Coronary artery (tissue), 2 donors: ENCODE data around the gene CCL24.
"Not testable (repeated sequence)": the region's sequence is repeated elsewhere in the genome, so short reads cannot be mapped to it uniquely, and the experiment has no call there.

Source experiments
- DNase-seq: peaks from one replicate; pipeline ENCODE4 v3.0.0-alpha.2; 2017; ENCODE audit warnings: low spot score
- H3K27ac ChIP-seq, 2 donors: fragments of 200-600 bp; sonication (generic); one replicate each; pipeline ENCODE4 v1.5.1; 2016 to 2019
- H3K4me3 ChIP-seq: fragments of 200-600 bp; sonication (generic); 2 replicates; pipeline ENCODE4 v1.5.1; 2016; ENCODE audit warnings: mild to moderate bottlenecking, moderate library complexity
- TF ChIP-seq, protein P1 (sequence below): fragments of 200-600 bp; sonication (generic); IDR thresholded peaks from one replicate; pipeline ENCODE4 v1.5.1; 2019; ENCODE audit warnings: antibody characterized with exemption

Gene CCL24

DNA sequence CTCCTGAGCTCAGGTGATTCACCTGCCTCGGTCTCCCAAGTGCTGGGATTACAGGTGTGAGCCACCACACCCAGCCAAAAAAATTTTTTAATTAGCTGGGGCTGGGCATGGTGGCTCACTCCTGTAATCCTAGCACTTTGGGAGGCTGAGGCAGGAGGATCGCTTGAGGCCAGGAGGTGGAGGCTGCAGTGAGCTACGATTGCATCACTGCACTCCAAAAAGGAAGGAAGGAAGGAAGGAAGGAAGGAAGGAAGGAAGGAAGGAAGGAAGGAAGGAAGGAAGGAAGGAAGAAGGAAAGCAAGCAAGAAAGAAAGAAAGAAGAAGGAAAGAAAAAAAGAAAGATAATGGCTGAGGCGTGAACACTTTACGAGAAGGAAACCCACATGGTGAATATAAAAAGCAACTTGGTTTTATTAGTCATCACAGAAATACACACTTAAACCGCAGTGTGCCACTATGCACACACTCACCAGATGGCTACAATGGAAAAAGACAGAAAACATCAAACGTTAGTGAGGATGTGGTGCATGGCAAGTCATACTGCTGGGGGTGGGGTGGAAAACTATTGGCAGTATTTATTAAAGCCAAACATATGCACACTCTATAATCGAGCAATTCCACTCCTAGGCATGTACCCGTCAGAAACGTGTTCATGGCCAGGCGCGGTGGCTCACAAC lies 37.2 kb downstream of the CCL24 start:
- no peak for DNase-seq
- Histone ChIP-seq H3K4me3 (no peak overlapping the region), H3K27ac (no peak overlapping the region)
- TF ChIP-seq, protein P1, sequence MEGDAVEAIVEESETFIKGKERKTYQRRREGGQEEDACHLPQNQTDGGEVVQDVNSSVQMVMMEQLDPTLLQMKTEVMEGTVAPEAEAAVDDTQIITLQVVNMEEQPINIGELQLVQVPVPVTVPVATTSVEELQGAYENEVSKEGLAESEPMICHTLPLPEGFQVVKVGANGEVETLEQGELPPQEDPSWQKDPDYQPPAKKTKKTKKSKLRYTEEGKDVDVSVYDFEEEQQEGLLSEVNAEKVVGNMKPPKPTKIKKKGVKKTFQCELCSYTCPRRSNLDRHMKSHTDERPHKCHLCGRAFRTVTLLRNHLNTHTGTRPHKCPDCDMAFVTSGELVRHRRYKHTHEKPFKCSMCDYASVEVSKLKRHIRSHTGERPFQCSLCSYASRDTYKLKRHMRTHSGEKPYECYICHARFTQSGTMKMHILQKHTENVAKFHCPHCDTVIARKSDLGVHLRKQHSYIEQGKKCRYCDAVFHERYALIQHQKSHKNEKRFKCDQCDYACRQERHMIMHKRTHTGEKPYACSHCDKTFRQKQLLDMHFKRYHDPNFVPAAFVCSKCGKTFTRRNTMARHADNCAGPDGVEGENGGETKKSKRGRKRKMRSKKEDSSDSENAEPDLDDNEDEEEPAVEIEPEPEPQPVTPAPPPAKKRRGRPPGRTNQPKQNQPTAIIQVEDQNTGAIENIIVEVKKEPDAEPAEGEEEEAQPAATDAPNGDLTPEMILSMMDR, result no peak

DNA sequence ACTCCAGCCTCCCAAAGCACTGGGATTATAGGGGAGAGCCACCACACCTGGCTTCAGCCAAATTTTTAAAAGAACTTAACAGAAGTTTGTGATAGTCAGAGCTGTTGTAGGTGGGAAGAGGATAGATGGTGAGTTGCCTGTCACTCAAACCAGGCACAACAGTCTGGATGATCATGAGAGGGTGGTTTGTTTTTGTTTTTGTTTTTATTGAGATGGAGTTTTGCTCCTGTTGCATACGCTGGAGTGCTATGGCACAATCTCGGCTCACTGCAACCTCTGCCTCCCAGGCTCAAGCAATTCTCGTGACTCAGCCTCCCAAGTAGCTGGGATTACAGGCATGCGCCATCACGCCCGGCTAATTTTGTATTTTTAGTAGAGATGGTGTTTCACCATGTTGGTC lies 39.6 kb downstream of the CCL24 start:
- not testable (repeated sequence) for H3K4me3 ChIP-seq, H3K27ac ChIP-seq, DNase-seq

DNA sequence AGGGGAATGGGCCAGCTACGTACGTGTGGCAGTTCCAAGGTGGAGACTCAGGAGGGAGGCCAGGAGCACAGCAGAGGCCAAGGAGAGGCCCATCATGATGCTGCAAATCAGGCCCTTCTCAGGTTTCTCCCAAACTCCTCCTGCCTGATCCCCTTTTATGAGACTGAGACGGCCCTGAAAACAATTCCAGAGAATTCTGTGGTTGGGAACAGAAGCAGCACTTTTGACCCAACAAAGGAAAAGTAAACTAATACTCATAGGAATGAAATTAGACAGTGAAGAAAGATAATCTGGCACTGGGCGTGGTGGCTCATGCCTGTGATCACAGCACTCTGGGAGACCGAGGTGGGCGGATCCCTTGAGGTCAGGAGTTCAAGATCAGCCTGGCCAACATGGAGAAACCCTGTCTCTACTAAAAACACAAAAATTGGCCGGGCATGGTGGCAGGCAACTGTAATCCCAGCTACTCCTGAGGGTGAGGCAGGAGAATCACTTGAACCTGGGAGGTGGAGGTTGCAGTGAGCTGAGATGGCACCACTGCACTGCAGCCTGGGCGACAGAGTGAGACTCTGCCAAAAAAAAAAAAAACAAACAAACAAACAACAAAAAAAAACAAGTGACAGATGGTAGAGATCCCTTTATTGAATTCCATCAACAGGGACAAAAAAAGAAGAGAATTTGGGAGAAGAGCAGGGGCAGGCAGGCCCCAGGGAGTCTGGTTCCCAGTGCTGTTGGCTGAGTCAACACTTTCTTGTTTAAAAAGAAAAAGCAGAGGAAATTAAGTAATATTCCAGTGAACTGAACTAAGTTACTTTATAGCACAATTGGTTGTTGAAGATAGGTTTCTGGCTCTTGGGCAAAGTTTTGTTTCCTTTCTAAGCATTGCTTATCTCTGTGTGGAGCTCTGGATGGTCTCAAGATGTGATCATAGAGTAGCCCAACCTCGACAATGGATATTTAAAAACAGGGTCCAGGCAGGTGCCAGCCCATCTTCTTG lies 41.2 kb downstream of the CCL24 start, which contains the start of gene CCL26:
CCL26 (minus strand) TSS at position 131 of the 997 bp plus-strand sequence; CDS start at position 96, 35 bp downstream.
- DNase-seq, result no peak
- H3K27ac ChIP-seq, result peak within 1 kb of the TSS in 1 of 2 donors; percentile 39
- H3K4me3 ChIP-seq, result no peak within 1 kb of the TSS
- TF ChIP-seq, protein P1, result no peak

DNA sequence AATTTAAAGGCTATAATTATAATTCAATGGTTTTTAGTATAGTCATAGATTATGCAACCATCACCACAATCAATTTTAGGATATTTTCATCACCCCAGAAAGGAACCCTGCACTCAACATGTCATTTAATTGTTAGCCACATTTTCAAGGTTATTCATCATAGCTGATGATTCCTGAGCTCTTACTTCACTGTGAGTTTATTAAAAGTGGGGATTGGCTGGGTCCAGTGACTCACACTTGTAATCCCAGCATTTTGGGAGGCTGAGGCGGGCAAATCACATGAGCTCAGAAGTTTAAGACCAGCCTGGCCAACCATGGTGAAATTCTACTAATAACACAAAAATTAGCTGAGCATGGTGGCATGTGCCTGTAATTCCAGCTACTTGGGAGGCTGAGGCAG lies 42.4 kb downstream of the CCL24 start:
- no peak overlapping the region for H3K27ac ChIP-seq
- no peak overlapping the region for H3K4me3 ChIP-seq
- DNase-seq, result no peak
- TF ChIP-seq, protein P1, result no peak

DNA sequence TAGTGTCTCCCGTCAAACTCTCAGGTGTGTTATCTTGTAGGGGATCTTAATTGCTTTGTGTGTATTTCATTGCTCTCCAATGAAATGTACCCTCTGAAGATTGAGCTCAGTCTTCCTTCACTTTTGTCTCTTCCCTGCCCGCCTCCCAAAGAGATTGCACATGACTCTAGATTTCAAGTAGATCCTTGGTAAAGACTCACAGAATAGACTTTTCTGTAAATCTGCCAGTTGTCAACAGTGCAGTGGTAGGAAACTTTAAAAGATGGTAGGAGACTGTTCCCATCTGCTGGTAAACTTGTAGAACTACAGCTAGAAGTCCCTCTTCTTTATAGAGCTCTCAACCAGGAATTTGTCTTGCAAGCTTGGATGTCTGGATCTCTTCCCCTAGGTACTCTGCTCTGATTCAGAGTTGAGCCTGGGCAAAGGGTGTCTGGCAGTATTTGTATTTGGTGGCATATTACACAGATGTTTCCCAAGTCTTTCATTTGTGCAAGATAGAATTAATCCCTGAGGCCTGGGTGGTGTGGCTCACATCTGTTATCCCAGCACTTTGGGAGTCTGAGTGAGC lies 51.2 kb downstream of the CCL24 start:
- no peak overlapping the region for H3K4me3 ChIP-seq
- no peak for DNase-seq
- TF ChIP-seq, protein P1, result peak; percentile 71
- H3K27ac ChIP-seq, result no peak overlapping the region

DNA sequence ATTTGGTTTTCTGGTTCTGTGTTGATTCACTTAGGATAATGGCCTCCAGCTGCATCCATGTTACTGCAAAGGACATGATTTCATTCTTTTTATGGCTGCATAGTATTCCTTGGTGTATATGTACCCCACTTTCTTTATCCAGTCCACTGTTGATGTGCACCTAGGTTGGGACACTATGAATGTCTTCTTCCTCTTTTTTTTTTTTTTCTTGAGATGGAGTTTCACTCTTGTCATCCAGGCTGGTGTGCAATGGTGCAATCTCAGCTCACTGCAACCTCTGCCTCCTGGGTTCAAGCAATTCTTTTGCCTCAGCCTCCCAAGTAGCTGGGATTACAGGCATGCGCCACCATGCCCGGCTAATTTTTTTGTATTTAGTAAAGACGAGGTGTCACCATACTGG lies 51.8 kb downstream of the CCL24 start:
- H3K27ac ChIP-seq, H3K4me3 ChIP-seq, DNase-seq: not testable (repeated sequence)
